Activated CD4-positive, alpha-beta T cell treated with anti-CD3 and anti-CD28 coated beads, Interleukin-2, amount 50 U/mL, for 16 hours (primary cell): ENCODE measurements around the gene XYLB.
"Not testable (repeated sequence)": the region's sequence is repeated elsewhere in the genome, so short reads cannot be mapped to it uniquely, and the experiment has no call there.

Experiments used
- DNase-seq: peaks from one replicate; pipeline ENCODE4 v3.0.0-alpha.2; 2020

The XYLB gene

DNA sequence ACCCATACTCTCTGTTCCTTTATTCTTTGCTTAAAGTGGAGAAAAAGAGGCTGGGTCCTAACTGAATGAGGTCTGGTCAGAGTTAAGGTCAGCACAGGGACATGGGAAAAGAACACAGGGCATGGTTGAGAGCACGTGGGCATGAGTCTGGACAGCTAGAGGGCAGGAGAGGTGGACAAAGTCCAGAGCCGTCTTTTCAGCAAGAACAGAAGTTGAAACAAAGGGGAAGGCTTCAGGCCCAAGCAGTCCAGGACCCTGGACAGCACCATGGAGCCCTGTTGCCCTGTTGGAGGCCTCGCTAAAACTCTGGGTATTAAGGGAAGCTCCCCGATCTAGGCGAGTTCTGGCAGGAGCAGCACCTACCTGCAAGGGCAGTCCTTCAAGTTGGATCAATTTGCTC is 50.7 kb downstream of the XYLB start:
- no peak for DNase-seq

GRCh38 chr3:38401246-38401962 is 54.8 kb downstream of the XYLB start:
- DNase-seq: no peak

DNA sequence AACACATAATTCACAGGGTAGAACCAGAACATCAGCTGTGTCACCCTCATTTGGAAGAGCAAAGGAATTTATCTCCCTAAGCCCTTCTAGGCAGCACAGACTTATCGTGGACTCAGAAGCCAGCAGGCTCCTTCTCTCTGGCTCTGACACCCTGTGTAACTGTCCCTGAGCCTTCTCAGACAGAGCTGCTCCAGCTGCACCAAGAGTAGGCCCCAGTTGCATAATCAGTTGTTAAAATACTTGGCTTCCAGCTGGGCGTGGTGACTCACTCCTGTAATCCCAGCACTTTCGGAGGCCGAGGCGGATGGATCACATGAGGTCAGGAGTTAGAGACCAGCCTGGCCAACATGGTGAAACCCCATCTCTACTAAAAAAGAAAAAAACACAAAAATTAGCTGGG is 57.7 kb downstream of the XYLB start:
- no peak for DNase-seq

GRCh38 chr3:38411591-38411990 is 65.0 kb downstream of the XYLB start:
- no peak for DNase-seq

DNA sequence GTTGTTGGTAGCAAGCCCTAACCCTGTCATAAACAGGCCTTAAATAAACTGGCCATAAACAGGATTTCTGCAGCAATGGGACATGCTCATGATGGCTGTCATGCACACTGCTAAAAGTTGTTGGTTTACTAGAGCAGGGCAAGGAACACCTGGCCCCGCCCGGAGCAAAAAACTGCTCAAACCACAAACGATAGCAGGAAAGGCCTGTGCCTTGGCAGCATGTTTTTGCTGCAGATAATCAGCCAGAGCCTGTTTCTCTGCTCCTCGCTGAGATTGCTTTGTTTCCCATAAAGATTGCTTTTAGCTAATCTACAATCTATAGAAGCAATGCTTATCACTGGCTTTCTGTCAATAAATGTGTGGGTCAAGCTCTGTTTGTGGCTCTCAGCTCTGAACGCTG is 74.2 kb downstream of the XYLB start:
- DNase-seq: not testable (repeated sequence)

GRCh38 chr3:38421679-38422336 is 75.2 kb downstream of the XYLB start:
- no peak for DNase-seq

DNA sequence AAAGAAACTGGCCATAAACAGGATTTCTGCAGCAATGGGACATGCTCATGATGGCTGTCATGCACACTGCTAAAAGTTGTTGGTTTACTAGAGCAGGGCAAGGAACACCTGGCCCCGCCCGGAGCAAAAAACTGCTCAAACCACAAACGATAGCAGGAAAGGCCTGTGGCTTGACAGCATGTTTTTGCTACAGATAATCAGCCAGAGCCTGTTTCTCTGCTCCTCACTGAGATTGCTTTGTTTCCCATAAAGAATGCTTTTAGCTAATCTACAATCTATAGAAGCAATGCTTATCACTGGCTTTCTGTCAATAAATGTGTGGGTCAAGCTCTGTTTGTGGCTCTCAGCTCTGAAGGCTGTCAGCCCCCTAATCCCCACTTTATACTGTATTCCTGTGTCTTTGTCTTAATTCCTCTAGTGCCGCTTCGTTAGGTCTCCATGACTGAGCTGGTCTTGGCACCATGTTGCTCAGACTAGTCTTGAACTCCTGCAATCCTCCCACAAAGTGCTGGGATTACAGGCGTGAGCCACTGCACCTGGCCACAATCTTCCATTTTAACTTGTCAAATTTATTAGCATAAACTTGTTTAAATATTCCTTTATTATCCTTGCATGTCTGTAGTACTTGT is 80.3 kb downstream of the XYLB start:
- DNase-seq: not testable (repeated sequence)

- not testable (repeated sequence) for DNase-seq
Observed at GRCh38 chr3:38432871-38433658, 86.5 kb downstream of the XYLB start.

- not testable (repeated sequence) for DNase-seq
Observed at GRCh38 chr3:38433661-38434060, 87.1 kb downstream of the XYLB start.

- DNase-seq: peak; percentile 4
Observed at GRCh38 chr3:38438436-38439069, 92.0 kb downstream of the XYLB start.

DNA sequence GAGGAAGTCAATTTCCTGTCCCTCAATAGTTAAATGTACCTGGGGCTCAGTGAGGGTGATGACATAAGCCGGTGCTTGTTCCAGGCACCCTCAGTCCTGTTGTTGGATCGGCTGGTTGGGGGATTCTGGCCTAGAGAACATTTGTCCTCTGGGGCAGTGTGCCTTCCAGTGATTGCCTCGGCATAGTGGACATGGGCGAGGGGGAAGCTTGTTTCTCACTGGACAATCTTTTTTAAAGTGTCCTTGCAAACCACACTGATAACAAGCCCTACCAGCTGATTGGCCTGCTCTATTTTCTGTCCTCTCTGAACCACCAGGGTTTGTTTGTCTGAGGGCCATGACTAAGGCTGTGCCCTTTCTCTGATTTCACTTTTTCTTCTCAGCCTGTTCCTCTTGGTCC is 96.6 kb downstream of the XYLB start:
- DNase-seq: not testable (repeated sequence)

DNA sequence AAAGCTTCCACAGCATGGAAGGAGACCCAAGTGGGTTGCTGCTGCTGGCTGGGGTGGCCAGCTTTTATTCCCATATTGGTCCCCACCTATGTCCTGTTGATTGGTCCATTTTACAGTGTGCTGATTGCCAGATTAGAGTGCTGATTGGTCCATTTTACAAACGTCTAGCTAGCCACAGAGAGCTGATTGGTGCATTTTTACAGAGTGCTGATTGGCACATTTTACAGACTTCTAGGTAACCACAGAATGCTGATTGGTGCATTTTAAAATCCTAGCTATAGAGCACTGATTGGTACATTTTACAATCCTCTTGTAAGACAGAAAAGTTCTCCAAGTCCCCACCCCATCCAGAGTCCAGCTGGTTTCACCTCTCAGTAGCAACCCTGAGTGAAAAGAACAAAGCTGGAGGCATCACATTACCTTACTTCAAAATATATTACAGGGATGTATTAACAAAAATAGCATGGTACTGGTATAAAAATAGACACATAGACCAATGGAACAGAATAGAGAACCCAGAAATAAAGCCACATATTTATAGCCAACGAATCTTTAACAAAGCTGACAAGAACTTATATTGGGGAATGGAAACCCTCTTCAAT is 99.6 kb downstream of the XYLB start:
- DNase-seq: no peak

- DNase-seq: no peak
Observed at GRCh38 chr3:38446812-38447211, 100.2 kb downstream of the XYLB start.

DNA sequence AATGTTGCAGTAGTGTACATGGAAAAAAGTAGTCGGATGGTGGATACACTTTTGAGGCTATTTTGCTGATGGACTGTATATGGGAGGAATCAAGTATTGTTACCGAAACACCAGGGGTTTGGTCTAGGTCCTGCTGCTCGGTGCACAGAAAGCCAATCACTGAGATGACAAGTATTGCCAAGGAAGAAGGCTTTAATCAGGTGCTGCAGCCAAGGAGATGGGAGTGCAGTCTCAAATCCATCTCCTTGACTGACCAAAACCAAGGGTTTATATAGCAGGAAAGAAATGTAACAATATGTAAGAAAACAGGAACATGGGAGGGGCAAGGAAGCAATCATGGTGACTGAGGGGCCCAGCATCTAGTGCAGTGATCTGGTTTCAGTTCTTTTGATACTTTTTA is 104.3 kb downstream of the XYLB start:
- DNase-seq: no peak

DNA sequence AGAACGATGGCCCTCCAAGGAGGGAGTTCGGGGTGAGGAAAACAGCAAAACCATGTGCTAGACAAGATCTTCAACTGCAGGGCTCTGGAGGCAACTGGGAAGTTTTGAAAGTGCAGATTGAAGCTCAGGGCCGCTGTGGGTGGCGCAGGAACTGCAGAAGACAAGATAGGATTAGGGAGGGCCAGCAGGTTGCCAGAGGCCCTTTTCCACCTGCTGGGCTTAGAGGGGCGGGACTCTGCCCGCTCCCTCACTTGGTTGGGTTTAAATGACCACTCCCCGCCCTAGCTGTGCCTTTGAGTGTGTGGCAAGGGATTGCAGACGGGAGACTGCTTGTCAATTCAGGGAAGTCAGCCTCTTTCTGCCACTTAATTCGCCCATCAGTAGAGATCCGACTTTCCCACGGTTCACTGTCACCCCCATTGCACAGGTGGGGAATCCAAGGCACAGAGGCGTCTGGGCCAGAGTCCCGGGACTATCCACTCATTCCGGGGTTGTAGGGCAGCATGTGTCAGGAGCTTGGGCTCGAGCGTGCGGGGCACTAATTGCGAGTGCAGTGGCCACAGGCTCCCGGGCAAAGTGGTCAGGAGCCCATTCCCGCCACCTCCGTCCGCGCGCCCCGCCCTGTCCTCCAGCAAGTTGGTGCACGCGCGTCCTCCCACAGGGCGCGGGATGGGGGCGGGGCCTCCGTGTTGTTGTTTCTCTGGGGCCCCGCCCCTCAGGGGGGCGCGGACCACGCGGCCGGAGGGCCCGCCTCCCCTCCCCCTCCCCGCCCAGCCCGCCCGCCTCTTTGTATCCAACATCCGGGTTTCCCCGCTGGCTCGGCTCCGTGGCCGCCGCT is 106.7 kb downstream of the XYLB start, which contains the start of gene ACVR2B:
ACVR2B (plus strand) TSS at position 816 of the 838 bp plus-strand sequence. CDS start 433 bp downstream, outside the sequence.
- peak; percentile 69 for DNase-seq

DNA sequence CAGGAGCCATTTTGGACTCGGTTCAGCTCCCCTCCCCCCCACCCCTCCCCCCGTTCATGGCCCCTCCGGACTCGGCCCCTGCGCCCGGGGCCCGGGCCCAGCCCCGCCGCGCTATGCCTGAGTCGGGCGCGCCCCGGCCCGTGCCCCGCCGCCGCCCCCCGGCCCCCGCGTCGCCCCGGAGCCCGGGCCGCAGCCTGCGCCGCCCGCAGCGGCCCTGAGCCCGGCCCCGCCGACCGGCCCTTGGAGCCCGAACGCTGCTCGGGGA is 107.3 kb downstream of the XYLB start:
- no peak for DNase-seq

DNA sequence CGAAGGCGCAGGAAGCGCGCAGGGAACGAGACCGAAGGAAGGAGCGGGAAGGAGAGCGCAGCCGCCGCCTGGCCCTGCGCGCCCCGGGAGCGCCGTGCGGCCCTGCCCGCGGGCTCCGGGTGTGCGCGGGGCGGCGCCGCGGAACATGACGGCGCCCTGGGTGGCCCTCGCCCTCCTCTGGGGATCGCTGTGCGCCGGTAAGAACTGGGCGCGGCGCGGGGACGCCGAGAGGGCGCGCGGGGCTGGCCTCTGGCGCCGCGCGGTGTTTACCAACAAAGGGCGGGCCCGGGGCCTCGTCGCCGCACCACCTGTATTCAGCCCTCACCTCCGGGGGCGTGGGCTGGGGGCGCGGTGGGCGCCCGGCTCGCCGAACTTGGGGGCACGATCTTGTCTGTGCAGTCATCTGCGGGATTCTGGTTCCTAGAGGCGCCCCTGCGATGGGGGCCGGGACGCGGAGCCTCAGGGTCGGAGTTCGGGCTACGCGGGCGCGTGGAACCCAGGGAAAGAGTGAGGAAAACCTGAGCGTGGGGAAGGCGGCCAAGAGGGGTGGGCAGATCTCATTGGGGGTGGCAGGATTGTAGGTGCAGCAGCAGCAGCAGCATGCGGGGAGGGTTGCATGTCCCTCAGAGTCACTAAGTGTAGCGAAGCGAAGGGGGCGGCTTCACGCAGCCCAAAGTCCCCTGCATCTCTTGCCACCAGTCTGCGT is 107.7 kb downstream of the XYLB start:
- DNase-seq: peak; percentile 6

DNA sequence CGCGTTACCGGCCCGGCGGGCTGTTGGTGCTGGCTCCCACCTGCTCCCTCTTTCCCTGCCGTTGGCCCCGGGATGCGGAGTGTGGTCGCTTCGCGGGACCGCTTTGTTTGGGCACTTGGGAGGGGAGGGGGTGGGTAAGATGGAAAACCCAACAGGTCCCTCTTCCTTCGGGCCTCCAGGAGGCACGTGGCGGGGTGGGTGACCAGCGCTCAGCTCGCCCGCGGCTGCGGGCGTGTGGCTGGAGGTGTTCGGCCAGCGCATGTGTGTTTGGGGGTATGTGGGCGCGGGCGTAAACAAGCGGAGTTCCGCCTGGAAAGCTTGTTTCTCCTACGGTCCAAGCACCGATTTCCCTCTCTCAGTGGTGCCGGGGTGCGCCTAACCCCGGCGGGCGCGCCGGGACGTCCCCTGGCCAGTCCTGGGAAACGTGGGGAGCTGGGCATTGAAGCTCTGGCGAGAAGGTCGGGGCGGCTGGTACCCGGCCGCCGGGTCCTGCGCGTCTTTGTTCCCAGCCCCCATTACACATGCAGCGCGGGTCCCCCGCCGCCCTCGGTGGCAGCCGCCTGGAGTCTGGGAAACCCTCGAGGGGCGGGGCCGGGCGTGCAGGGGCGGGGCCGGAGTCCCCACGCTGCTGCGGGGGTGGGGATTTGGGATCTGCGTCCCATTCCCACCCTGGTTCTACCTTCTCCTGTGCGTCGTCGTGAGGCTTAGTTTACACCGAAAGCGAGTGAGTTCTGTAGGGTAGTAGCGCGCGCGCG is 108.5 kb downstream of the XYLB start:
- peak; percentile 38 for DNase-seq

DNA sequence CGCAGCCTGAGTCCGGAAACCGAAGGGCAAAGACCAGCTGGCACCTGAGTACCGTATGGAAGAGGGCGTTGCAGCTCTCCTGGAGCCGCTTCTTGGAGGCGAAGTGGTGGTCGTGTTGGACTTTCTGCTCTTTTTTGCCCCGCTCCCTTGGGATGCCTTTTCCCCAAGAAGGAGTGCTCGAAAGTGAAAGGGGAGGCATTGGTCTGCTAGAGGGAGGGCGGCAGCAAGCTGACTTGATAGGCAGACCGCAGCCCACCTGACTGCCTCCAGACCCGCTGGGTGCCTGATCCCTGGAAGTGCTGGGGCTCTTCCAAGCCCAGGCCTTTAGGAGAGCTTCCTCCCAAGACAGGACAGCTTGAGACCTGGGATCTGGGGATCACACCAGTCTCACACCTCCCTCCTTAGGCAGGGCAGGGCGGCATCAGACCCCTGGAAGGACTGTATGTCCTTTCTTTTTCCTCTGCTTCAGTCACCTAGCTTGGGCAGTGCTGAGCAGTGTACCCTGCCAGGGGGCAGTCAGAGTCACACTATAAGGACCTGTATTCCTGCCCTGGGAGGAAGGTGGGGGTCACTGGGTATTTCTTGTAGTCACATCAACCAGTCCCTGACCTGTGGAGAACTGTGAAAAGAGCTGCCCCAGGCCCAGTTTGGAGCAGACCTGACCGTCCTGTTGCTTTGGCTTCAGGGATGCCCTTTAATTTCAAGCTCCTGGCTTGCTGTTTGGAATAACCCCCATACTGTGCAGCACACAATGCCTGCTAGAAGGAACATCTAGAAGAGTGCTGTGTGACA is 109.2 kb downstream of the XYLB start:
- no peak for DNase-seq
